ENCODE measurements around the gene VAV2.

Gene VAV2

DNA sequence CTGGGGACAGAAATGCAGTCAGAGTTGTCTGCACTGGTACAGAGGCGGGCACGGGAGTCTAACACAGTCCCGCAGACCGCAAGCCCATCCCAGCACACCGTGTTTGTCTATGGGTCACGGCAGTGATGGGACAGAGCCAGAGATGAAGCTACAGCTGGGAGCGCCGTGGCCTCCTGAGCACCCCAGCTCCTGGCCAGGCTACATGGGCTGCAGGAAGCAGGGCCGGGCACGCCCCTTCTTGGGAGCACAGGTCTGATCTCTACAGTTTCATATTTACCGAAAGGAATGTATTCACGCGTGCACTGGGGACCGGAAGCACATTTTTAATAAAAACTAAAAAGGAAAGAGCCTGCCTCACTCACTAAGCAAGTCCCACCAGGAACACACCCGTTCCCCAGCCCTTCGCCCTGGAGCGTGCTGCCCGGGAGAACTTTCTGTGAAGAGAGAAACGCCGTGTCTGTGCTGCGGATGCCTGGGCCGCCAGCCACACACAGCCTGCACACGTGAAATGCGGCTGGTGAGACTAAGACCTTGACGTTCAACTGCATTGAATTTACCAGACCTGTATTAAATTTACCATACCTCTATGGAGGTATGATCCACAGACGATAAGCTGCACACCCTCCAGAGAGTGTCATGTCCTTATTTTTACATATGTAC lies 81.1 kb downstream of the VAV2 start:
- Histone ChIP-seq H3K36me3 (no peaks in the 10 kb centered on the region), H3K27ac (no peak overlapping the region), H3K4me3 (ENCODE audit: low read depth in 1 of 2, low read length in 1 of 2) (no peak overlapping the region), H3K27me3 (peaks cover 7% of the 10 kb centered on the region), H3K4me1 (ENCODE audit: control insufficient read depth in 1 of 2, insufficient read depth in 1 of 2, low read depth in 1 of 2, low read length in 1 of 2) (no peaks in the 10 kb centered on the region), H3K9me3 (no peaks in the 10 kb centered on the region)
- TF ChIP-seq, protein P1, sequence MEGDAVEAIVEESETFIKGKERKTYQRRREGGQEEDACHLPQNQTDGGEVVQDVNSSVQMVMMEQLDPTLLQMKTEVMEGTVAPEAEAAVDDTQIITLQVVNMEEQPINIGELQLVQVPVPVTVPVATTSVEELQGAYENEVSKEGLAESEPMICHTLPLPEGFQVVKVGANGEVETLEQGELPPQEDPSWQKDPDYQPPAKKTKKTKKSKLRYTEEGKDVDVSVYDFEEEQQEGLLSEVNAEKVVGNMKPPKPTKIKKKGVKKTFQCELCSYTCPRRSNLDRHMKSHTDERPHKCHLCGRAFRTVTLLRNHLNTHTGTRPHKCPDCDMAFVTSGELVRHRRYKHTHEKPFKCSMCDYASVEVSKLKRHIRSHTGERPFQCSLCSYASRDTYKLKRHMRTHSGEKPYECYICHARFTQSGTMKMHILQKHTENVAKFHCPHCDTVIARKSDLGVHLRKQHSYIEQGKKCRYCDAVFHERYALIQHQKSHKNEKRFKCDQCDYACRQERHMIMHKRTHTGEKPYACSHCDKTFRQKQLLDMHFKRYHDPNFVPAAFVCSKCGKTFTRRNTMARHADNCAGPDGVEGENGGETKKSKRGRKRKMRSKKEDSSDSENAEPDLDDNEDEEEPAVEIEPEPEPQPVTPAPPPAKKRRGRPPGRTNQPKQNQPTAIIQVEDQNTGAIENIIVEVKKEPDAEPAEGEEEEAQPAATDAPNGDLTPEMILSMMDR (IDR thresholded peaks at IDR 0.05), result no peak

DNA sequence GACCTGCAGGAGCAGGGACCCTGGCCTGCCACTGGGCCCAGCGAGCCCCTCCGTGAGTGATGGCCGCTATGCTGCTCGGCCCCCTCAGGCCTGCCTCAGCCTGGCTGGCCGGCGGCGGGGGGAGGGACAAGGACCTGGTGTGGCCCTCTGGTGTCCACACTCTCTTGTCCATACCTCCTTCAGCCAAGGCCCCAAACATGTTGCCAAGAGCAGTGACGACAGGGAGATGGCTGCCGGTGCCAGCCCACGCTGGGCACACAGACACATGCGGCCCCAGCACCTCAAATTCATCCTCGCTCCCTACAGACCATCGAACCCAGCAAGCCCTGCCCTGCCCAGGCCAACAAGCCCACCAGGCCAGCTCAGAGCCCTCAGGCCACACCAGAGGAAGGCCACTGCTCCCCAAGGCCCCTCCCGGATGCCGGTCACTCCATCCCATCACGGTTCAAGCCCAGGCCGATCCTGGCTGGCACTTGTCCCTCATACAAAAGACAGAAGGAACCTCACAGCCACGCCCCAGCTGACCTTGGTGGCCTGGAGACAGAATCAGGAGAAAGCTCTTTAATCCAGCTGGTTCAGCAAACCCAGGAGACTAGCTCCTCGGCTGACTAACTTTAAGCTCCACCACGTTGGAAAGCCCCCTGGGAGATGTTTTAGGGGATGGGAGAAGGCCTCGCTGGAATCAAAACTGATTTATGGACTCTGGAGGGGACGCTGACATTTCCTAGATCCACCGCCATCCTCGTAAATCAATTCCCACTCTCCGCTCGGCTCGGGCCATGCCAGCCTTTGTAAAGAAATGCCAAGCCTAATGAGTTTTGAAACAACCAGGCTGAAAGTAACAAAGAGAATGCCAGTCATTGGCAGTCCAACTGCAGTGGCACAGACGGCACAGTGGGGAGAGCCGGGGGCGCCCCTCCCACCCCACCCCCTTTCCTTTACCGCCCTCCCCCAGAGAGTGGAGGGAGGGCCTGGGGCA lies 84.9 kb downstream of the VAV2 start:
- Histone ChIP-seq H3K9me3 (no peaks in the 10 kb centered on the region), H3K27me3 (no peaks in the 10 kb centered on the region), H3K27ac (no peak overlapping the region), H3K4me1 (ENCODE audit: control insufficient read depth in 1 of 2, insufficient read depth in 1 of 2, low read depth in 1 of 2, low read length in 1 of 2) (no peaks in the 10 kb centered on the region), H3K36me3 (no peaks in the 10 kb centered on the region), H3K4me3 (ENCODE audit: low read depth in 1 of 2, low read length in 1 of 2) (no peak overlapping the region)
- TF ChIP-seq, protein P1 (IDR thresholded peaks at IDR 0.05), result no peak

DNA sequence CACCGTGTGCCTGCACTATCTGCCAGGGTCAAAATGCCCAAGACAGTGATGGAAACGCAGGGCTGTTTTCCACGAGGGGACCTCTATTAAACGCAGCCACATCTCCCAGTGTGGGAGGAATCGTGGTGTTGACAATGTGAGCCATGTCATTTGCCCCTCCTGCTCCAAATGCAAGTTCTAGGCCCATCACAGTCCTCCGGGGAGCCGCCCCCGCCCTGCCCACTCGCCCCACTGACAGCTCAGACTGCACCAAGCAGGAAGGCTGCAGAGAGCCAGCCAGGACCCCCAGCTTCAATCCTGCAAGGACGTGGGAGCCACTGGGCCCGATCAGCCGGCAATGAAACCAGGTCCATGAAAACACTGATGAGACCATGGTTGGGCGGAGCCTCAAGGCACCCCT lies 85.9 kb downstream of the VAV2 start:
- no peaks in the 10 kb centered on the region for H3K9me3 ChIP-seq
- no peak overlapping the region for H3K4me3 ChIP-seq (ENCODE audit: low read depth in 1 of 2, low read length in 1 of 2)
- no peaks in the 10 kb centered on the region for H3K4me1 ChIP-seq (ENCODE audit: control insufficient read depth in 1 of 2, insufficient read depth in 1 of 2, low read depth in 1 of 2, low read length in 1 of 2)
- no peaks in the 10 kb centered on the region for H3K36me3 ChIP-seq
- no peaks in the 10 kb centered on the region for H3K27me3 ChIP-seq
- TF ChIP-seq, protein P1 (IDR thresholded peaks at IDR 0.05), result no peak
- H3K27ac ChIP-seq, result no peak overlapping the region

DNA sequence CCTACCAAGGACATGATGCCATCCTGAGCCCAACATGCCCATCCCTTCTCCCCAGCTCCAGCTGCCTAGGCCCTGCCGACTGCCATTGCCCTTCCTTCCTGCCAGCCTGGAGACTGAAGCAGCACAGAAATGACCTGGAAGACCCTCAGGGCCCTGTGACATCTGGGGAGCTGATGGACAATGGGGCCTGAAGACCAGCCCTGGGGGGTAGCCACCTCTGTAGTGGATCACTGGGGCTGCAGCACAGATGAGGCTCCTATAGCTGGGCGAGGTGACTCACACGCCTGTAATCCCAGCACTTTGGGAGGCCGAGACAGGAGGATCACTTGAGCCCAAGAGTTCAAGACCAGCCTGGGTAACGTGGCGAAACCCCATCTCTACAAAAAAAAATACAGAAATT lies 86.6 kb downstream of the VAV2 start:
- Histone ChIP-seq H3K4me1 (ENCODE audit: control insufficient read depth in 1 of 2, insufficient read depth in 1 of 2, low read depth in 1 of 2, low read length in 1 of 2) (no peaks in the 10 kb centered on the region), H3K4me3 (ENCODE audit: low read depth in 1 of 2, low read length in 1 of 2) (no peak overlapping the region), H3K27ac (no peak overlapping the region), H3K36me3 (no peaks in the 10 kb centered on the region), H3K9me3 (no peaks in the 10 kb centered on the region), H3K27me3 (no peaks in the 10 kb centered on the region)
- TF ChIP-seq, protein P1 (IDR thresholded peaks at IDR 0.05), result no peak

DNA sequence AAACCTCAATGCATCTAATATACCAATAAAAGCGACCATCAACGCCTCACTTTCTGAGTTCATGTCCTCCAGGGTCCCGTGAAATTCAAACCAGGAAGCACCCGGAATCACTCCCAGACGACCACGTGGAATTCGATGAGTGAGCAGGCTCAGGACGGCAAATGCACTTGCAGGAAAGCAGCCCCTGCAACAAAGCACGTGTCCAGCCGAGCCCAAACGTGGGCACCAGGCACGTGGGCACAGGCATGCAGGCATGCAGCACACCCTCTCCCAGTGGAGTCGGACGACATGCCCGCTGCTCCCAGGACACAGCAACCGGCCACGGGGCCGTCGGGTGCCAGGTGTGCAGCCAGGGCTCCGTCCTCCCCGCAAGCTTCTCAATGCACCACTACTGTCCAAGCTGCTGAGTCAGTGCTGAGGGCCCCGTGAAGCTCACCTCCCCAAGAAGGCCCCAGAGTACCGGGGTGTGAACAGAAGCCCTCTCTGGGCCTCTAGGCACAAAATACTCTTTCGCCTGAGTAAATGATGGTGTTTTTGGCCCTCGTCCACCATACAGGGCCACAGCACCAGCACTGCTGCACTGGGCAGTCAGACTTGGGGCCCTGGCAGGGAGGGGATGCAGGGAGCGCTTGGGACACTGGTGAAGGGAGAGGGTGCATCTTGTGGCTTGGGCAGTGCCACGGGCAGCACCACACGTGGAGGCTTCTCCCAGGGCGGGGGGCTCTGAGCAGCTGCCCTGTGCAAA lies 87.6 kb downstream of the VAV2 start:
- H3K9me3 ChIP-seq, result no peaks in the 10 kb centered on the region
- H3K27me3 ChIP-seq, result no peaks in the 10 kb centered on the region
- H3K27ac ChIP-seq, result no peak overlapping the region
- no peaks in the 10 kb centered on the region for H3K4me1 ChIP-seq (ENCODE audit: control insufficient read depth in 1 of 2, insufficient read depth in 1 of 2, low read depth in 1 of 2, low read length in 1 of 2)
- TF ChIP-seq, protein P1 (IDR thresholded peaks at IDR 0.05), result no peak
- H3K36me3 ChIP-seq, result no peaks in the 10 kb centered on the region
- no peak overlapping the region for H3K4me3 ChIP-seq (ENCODE audit: low read depth in 1 of 2, low read length in 1 of 2)
